Keratinocyte (primary cell): Measurements from ENCODE around the gene MYH4. TPM values are rescaled to one million over a fixed set of nuclear protein-coding genes. Genes with fewer than 3 reads are reported as not detected.

Experiments used
- DNase-seq: peaks from one replicate; pipeline ENCODE4 v3.0.0-alpha.2; 2011; ENCODE audit warnings: low read depth, missing footprints, low spot score
- FAIRE-seq: peaks from 2 replicates; lab custom pipeline; 2011; peaks lifted over from hg19 to GRCh38; lab: Jason Lieb, UNC
- H2AFZ ChIP-seq: 2 replicates; pipeline ENCODE4 v1.6.0; 2012; ENCODE audit warnings: low read length, control low read depth, inconsistent platforms; ENCODE audit not compliant: control insufficient read depth
- H3K27ac ChIP-seq: 2 replicates; pipeline ENCODE4 v1.5.1; 2011; ENCODE audit warnings: low read length; ENCODE audit not compliant: control insufficient read depth, insufficient read depth
- H3K27me3 ChIP-seq: 3 replicates; pipeline ENCODE4 v1.6.0; 2011; ENCODE audit warnings: low read length; ENCODE audit not compliant: control insufficient read depth, insufficient read depth; ENCODE audit errors: extremely low read depth
- H3K36me3 ChIP-seq, 2 experiments: 2 replicates in 1 of 2; 3 replicates in 1 of 2; pipeline ENCODE4 v1.5.1; 2011; ENCODE audit warnings: low read length in 2 of 2, mild to moderate bottlenecking in 1 of 2; ENCODE audit not compliant: control insufficient read depth in 2 of 2, insufficient read depth in 2 of 2; ENCODE audit errors: extremely low read depth in 1 of 2
- H3K4me1 ChIP-seq: 3 replicates; pipeline ENCODE4 v1.5.1; 2011; ENCODE audit warnings: low read length; ENCODE audit not compliant: control insufficient read depth, insufficient read depth; ENCODE audit errors: extremely low read depth
- H3K4me2 ChIP-seq: 3 replicates; pipeline ENCODE4 v1.6.0; 2011; ENCODE audit warnings: low read depth, low read length; ENCODE audit not compliant: control insufficient read depth, insufficient read depth; ENCODE audit errors: extremely low read depth
- H3K4me3 ChIP-seq, 3 experiments: fragments of 200-600 bp in 1 of 3; sonication (generic) in 1 of 3; 2 replicates in 2 of 3; 3 replicates in 1 of 3; pipeline ENCODE4 v1.5.1; 2011 to 2016; ENCODE audit warnings: low read length in 3 of 3, mild to moderate bottlenecking in 3 of 3, control low read depth in 2 of 3, inconsistent platforms in 1 of 3, low read depth in 1 of 3, mixed read lengths in 1 of 3, mixed run types in 1 of 3, moderate library complexity in 1 of 3; ENCODE audit not compliant: control insufficient read depth in 2 of 3, insufficient read depth in 2 of 3; ENCODE audit errors: extremely low read depth in 1 of 3
- H3K79me2 ChIP-seq: 2 replicates; pipeline ENCODE4 v1.6.0; 2012; ENCODE audit warnings: low read length; ENCODE audit not compliant: control insufficient read depth, insufficient read depth
- H3K9ac ChIP-seq: 3 replicates; pipeline ENCODE4 v1.6.0; 2011; ENCODE audit warnings: low read length; ENCODE audit not compliant: control insufficient read depth, insufficient read depth; ENCODE audit errors: extremely low read depth
- H3K9me1 ChIP-seq: 3 replicates; pipeline ENCODE4 v1.6.0; 2011; ENCODE audit warnings: low read length; ENCODE audit not compliant: control insufficient read depth, insufficient read depth; ENCODE audit errors: extremely low read depth
- H3K9me3 ChIP-seq: 2 replicates; pipeline ENCODE4 v1.5.1; 2012; ENCODE audit warnings: low read depth, low read length; ENCODE audit not compliant: control insufficient read depth
- H4K20me1 ChIP-seq: 3 replicates; pipeline ENCODE4 v1.6.0; 2011; ENCODE audit warnings: low read length; ENCODE audit not compliant: control insufficient read depth, insufficient read depth; ENCODE audit errors: extremely low read depth
- CTCF ChIP-seq, 3 experiments: IDR thresholded peaks in 1 of 3; conservative IDR thresholded peaks in 1 of 3; optimal IDR thresholded peaks in 1 of 3; 2 replicates in 2 of 3; 3 replicates in 1 of 3; pipeline versions ENCODE3 to v1.5.1; 2011; ENCODE audit warnings: low read length in 3 of 3, mild to moderate bottlenecking in 3 of 3, moderate library complexity in 2 of 3, control low read depth in 1 of 3, inconsistent platforms in 1 of 3; ENCODE audit not compliant: insufficient read depth in 2 of 3; ENCODE audit errors: extremely low read depth in 1 of 3
- EZH2 ChIP-seq: IDR thresholded peaks from one replicate; pipeline ENCODE4 v1.6.1; 2012; ENCODE audit warnings: inconsistent platforms, mild to moderate bottlenecking, low read length, moderate library complexity
- dilution Hi-C: fragments of 300-500 bp; cut with MboI; formaldehyde crosslinking; loops from one replicate; pipeline ENCODE4 v1.7.0; 2020; ENCODE audit warnings: low sequenced_read_pairs; ENCODE audit not compliant: extremely low pct_ligation_motif_present
- polyA minus RNA-seq, 3 experiments: library from RNA; depleted of rRNA, polyadenylated mRNA; stranded (reverse); fragments of >200 nt; gene quantifications; 1 replicate in 1 of 3; 2 replicates in 1 of 3; 3 replicates in 1 of 3; pipeline ENCODE4 v1.2.3, GENCODE V29; 2011
- polyA plus RNA-seq, 5 experiments: library from polyadenylated mRNA; depleted of rRNA in 3 of 5; stranded (reverse) in 3 of 5; stranded (forward) in 1 of 5; unstranded in 1 of 5; fragments of >200 nt; gene quantifications; 1 replicate in 1 of 5; 2 replicates in 3 of 5; 3 replicates in 1 of 5; pipeline versions ENCODE4 v1.2.1 to v1.2.3, GENCODE V29; 2011 to 2012; ENCODE audit warnings: missing spikeins in 2 of 5, low read depth in 1 of 5, low replicate concordance in 1 of 5

MYH4 gene
- not detected in 3 replicates for polyA plus RNA-seq
- not detected for polyA plus RNA-seq (2011; ENCODE audit: low read depth)
- not detected in 2 replicates for polyA plus RNA-seq (2011; cell fraction: cytosol; rRNA removed)
- polyA plus RNA-seq (2011; cell fraction: nucleus; rRNA removed) = not detected in 2 replicates
- not detected in 2 replicates for polyA plus RNA-seq (2012; ENCODE audit: low replicate concordance)
- polyA minus RNA-seq = not detected in 3 replicates
- polyA minus RNA-seq (2011; cell fraction: cytosol; rRNA and poly(A)+ RNA removed) = not detected
- not detected in 2 replicates for polyA minus RNA-seq (2011; cell fraction: nucleus; rRNA and poly(A)+ RNA removed)

DNA sequence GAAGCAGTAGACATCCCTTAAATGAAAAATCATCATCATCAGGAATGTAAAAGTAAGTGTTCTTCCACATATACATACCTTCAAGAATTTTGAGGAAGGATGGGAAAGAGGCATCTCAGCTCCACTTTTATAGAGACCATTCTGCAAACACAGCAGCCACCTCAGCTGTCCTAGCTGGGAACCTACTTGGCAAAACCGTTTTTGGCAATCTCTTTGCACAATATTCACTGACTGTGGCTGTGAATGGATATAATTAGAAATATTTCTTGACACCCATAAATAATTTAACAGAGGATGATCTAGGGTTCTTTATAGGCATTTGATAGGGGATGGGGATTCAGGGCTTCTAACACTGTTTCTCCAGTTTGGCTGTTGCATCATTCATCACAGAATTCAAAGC is at the start of gene MYH4:
Gene MYH4 (minus strand): TSS at position 101 of the 400 bp plus-strand sequence. CDS start 2,814 bp downstream, outside the sequence.
- no peak for TF ChIP-seq EZH2
- TF ChIP-seq CTCF (optimal IDR thresholded peaks at IDR 0.05 in 1 of 3, IDR thresholded peaks at IDR 0.05 in 1 of 3, conservative IDR thresholded peaks at IDR 0.05 in 1 of 3; ENCODE audit: extremely low read depth in 1 of 3, insufficient read depth in 2 of 3, low read length in 3 of 3) = no peak
- Histone ChIP-seq H3K9me3 (no peaks in the 10 kb centered on the region), H2AFZ (no peak within 1 kb of the TSS), H3K36me3 (no peaks in the 10 kb centered on the region), H3K79me2 (no peaks in the 10 kb centered on the region), H3K4me2 (no peak within 1 kb of the TSS), H3K4me3 (no peak within 1 kb of the TSS), H3K4me1 (no peaks in the 10 kb centered on the region), H3K9me1 (no peaks in the 10 kb centered on the region), H3K27me3 (no peaks in the 10 kb centered on the region), H4K20me1 (no peaks in the 10 kb centered on the region), H3K27ac (no peak within 1 kb of the TSS), H3K9ac (no peak within 1 kb of the TSS)
- no peak for DNase-seq
- dilution Hi-C loops = no loop called here
- FAIRE-seq = no peak

DNA sequence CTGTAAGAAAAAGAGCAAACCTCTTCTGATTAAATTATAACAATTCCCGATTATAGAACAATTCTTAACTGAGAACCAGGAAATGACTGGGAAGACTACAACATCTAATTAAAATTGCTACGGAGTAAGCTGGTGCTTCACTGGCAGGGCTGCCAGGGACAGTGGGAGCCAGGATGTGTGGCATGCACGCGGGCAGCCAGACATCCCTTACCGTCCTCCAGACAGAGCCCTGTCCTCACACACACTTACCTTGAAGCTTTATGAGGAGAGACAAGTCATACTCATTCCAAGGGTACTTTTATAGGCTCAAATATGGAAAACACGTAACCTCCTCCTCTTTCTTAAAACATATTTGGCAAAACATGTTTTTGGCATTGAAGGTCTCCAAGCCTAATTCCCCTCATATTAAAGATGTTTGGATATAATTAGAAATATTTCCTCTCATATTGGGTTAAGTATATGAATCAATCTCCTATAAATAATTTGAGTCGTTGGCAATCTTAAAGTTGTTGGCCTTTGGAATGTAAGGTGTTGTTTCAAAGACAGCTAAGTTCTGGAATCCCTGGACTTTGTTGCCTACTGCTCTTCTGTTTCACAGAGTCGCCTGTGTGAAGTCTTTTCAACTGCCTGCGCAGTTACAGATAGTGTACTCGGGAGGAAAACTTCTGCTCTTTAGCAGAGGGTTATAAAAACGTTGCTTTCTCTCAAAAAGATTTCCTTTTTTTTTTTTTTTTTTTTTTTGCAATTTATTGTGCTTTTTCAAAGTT is 49.1 kb upstream of the MYH4 start, which contains the start of gene MYH1:
Gene MYH1 (minus strand): TSS at position 272 of the 767 bp plus-strand sequence. CDS start 1,900 bp downstream, outside the sequence.
- no peak for DNase-seq

More for the DNA sequence above, 49.1 kb upstream of the MYH4 start, which contains the start of gene MYH1:
- no peaks in the 10 kb centered on the region for H3K9me3 ChIP-seq
- no peaks in the 10 kb centered on the region for H3K9me1 ChIP-seq
- H4K20me1 ChIP-seq = no peaks in the 10 kb centered on the region
- H3K27ac ChIP-seq = no peak within 1 kb of the TSS
- no peaks in the 10 kb centered on the region for H3K79me2 ChIP-seq
- H2AFZ ChIP-seq = no peak within 1 kb of the TSS
- no peak within 1 kb of the TSS for H3K4me3 ChIP-seq
- H3K4me2 ChIP-seq = no peak within 1 kb of the TSS
- dilution Hi-C loops = no loop called here
- H3K27me3 ChIP-seq = no peaks in the 10 kb centered on the region
- TF ChIP-seq CTCF (optimal IDR thresholded peaks at IDR 0.05 in 1 of 3, IDR thresholded peaks at IDR 0.05 in 1 of 3, conservative IDR thresholded peaks at IDR 0.05 in 1 of 3; ENCODE audit: extremely low read depth in 1 of 3, insufficient read depth in 2 of 3, low read length in 3 of 3) = no peak
- no peak for TF ChIP-seq EZH2
- no peaks in the 10 kb centered on the region for H3K4me1 ChIP-seq
- H3K9ac ChIP-seq = no peak within 1 kb of the TSS
- FAIRE-seq = no peak
- H3K36me3 ChIP-seq = no peaks in the 10 kb centered on the region
